Stimulated activated CD8-positive, alpha-beta memory T cell treated with anti-CD3 and anti-CD28 coated beads, Interleukin-4, amount 100 ng/mL, for 4 hours (primary cell): ENCODE measurements around the gene RRP1.

ENCODE experiments used
- DNase-seq, 2 donors: peaks; one replicate each; pipeline ENCODE4 v3.0.0-alpha.2; 2020; ENCODE audit warnings: low read depth in 2 of 2, low spot score in 1 of 2

The RRP1 gene

GRCh38 chr21:43801006-43801783 lies 11.8 kb downstream of the RRP1 start:
- no peak for DNase-seq

- DNase-seq, result no peak
Observed at GRCh38 chr21:43802713-43803313, 13.4 kb downstream of the RRP1 start.

- DNase-seq, result no peak
Observed at GRCh38 chr21:43803558-43804300, 14.4 kb downstream of the RRP1 start.

DNA sequence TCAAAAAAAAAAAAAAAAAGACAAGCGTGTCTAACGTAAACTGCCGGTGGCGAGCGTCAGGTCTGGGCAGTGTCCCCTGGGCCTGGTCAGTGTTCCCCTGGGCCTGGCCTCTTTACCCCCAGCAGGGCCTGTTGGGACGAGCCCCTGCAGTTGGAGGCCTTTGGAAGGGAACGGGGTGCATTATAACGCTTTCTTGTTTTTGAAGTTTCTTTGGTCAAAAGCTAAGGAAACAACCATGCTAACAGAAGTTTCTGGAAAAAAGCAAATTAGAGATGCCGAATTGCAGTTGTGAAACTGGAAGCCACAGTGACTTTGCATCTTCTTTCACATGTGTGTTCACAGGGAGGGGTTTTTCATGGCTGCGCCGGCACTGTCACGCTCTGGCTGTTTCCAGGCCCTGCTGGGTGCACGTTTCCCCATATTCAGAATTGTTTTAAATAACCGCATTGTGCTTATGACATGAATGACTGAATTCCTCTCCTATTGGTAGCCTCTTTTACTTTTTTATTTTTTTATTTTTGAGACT lies 16.0 kb downstream of the RRP1 start:
- no peak for DNase-seq

DNA sequence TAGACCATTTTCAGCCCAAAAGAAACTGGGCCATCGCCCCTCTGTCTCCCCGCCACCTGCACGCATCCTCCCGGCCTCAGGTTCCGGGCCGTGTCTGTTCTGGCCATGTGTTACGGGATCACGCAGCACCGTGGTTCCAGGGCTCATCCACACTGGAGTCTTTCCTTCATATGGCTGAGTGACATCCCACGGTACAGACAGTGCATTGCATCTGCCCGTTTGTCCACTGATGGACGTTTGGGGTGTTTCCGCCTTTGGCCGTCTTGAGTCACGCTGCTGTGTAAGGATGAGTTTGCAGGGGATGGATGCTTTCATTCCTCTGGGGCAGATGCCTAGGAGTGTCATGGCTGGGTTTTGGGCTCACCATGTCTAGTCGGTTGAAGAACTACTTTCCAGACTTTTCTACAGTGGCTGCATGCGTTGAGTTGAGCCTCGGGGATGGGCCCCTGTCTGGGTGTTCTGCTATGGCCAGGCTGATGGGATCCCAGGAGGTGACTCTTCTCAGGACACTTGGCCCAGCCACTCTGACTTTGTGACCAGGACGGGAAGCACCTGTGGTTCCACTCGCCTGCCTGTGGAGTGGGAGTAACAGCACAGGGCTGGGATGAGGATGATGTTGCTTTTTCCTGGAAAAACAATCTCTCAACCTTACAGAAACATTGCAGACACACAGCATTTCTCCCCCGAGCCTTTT lies 16.8 kb downstream of the RRP1 start:
- DNase-seq, result no peak

DNA sequence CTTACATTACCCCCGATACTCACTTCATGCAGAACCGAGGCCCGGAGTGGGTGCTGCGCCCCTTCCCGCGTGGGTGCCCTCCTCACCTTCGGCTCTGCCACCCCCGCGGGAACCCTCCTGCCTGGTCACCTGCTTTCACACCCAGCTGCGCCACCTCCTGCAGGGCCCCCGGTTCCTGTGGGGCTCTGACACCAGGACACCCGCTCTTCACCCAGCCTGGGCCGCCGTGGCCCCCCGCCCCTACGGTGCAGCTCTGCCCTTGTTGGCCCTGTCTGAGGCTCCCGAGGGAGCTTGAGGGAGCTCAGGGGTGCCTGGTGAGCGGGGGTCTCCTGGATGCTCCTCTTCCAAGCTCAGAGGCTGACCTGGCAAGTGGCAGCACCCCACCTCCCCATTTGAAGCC lies 19.0 kb downstream of the RRP1 start:
- no peak for DNase-seq

DNA sequence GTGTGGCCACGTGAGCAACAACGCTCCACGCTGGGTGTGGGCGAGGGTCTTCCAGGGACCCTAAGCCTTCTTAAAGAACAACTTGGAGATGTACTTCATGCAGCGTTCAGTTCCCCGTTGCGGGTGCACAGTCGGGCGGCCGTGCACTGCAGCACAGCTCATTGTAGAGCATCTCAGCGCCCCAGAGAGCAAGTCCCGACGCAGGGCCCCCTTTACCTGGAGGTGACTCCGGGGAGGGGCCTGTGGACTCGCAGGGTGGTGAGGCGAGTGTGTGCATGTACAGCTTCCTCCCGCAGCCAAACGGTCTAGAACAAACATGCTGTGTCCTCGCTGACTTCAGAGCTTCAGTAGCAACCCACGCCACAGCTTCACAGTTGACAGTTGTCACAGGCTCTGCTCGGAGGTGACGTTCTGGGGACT lies 19.5 kb downstream of the RRP1 start:
- DNase-seq, result no peak

- no peak for DNase-seq
Observed at GRCh38 chr21:43809346-43809799, 20.0 kb downstream of the RRP1 start.

GRCh38 chr21:43809853-43810504 lies 20.6 kb downstream of the RRP1 start:
- no peak for DNase-seq

DNA sequence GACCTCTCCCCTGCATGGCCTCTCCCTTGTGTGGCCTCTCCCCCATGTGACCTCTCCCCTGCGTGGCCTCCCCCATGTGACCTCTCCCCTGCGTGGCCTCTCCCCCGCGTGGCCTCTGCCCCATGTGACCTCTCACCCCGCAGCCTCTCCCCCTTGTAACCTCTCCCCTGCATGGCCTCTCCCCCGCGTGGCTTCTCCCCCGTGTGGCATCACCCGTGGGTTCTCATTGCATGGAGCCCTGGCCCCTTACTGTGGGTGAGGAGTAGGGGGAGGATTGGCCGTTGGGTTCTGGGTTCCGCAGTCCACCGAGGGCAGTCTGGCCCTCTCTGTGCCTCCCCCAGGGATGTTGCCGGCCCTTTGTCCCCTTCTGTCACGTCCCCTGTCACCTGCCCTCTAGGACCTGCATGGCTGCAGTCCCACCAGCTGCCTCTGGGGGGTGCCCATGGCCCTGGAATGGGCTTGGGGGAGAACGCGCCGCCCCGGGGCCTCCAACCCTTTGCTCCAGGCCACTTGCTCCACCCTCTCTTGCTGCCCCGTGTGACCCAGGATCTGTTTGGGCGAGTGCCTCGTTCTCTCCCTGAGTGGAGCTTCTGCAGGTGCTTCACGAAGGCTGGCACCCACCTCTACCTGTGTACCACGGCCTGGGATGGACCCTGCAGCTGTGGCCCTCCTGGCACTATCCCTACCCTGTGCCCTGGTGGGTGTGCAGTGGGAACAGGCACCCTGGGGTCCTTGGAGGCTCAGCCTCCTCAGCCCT lies 21.3 kb downstream of the RRP1 start:
- DNase-seq, result peak; percentile 65 to 86

- DNase-seq, result no peak
Observed at GRCh38 chr21:43811262-43812105, 22.1 kb downstream of the RRP1 start.

DNA sequence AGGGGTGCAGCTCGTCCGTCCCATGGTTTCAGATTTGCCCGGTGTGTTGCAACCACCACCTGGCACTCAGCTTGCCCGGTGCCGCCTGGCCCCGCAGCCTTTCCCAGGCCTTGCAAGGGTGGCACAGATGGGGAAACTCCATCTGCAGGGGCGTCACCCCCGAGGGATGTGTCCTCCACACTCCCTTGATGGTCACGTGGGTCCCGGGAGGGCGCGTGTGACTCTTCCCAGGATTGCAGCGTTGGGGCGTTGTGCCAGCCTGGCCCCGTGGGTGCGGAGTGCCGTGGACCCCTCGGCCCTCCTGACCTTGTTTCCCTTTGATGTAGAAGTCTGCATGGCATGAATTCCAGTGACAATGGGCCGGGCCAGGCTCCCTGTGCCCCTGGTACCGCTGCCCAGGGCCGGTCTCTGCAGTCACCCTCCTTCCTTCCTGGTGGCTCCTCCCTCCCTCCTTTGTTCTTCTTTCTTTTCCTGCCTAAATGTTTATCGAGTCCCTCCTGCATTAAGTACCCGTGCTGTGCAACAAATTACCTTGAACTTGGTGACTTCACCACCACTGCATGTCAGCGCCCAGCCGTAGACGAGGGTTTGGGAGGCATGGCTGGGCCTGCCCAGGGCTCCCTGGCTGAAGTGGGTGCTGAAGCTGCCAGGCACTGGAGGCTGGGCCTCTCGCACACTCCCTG lies 22.9 kb downstream of the RRP1 start:
- DNase-seq, result no peak

GRCh38 chr21:43812957-43813655 lies 23.7 kb downstream of the RRP1 start:
- no peak for DNase-seq

DNA sequence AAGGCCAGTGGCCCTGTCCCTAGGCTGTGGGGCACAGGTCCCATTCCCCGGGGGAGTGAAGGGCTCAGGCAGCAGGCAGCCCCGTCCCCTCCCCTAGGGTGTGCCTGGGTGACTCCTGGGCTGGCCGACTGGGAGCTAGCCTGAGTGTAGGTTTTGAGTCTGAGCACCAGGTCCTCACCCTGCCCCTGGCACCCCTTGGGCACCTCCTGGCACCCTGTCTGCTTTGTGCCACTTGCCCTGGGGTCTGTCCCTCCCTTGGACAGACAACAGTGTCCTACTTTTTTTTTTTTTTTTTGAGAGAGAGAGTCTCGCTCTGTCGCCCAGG lies 24.2 kb downstream of the RRP1 start:
- DNase-seq, result no peak

DNA sequence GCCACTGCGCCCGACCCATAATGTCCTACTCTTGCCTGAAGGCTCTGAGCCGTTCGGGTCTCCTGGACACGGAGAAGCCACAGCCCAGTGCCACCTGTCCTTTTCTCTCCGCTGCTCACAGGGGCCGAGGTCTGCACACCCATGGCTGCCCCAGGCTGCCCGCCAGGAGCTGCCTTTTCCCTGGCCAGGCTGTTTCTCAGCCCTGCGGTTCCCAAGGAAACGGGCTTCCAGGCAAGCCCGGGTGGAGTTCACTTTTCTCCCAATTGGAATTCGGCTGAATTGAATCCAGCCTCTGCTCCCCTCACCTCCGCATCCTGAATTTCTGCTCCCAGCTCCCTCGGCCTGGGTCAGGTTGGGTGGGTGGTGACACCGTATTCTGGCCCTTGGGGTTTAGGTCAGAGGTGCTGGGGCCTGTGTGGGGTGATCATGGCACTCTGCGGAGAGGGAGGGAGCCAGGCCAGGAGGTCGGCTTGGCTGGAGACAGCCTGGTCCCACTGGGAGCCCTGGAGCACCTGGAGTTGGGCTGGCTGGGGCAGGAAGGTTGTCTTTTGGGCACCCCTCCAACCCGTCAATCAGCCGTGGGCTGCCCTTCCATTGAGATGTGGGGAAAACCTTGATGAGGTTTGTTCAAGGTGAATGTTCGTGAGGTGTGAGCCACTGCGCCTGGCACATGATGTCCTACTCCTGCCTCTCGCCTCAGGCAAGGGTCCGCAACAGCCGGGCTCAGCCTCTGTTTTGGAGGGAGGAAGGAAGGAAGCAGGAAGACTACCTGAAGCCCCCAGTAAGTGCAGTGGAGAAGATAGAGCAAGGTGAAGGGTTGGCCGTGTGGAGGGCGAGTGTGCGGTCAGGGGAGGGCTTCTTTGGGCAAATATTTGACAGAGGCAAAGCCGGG lies 25.1 kb downstream of the RRP1 start:
- DNase-seq, result no peak

- no peak for DNase-seq
Observed at GRCh38 chr21:43815107-43815613, 25.8 kb downstream of the RRP1 start.

GRCh38 chr21:43815991-43816390 lies 26.6 kb downstream of the RRP1 start:
- DNase-seq, result no peak
